K562 (cell line): ENCODE data around the gene ATP8A1. TPM values are rescaled to one million over a fixed set of nuclear protein-coding genes. Genes with fewer than 3 reads are reported as not detected.

Experiments used
- BCOR ChIP-seq: fragments of 450-650 bp; IDR thresholded peaks from 2 replicates; pipeline ENCODE4 v1.6.1; 2016
- E2F5 ChIP-seq: sonication (generic); formaldehyde crosslinking; IDR thresholded peaks from 2 replicates; pipeline ENCODE4 v1.8.0; 2022; ENCODE audit warnings: mild to moderate bottlenecking, missing genetic modification reagents
- EZH2 ChIP-seq: IDR thresholded peaks from 2 replicates; pipeline ENCODE4 v1.6.1; 2012; ENCODE audit warnings: low read depth, mild to moderate bottlenecking, inconsistent platforms, low read length, borderline replicate concordance
- GABPB2 ChIP-seq: fragments of 250-450 bp; sonication (Bioruptor Pico); conservative IDR thresholded peaks from 2 replicates; pipeline ENCODE4 v1.5.1; 2021; ENCODE audit warnings: mild to moderate bottlenecking
- GTF2E2 ChIP-seq: fragments of 200-800 bp; sonication (Bioruptor generic); IDR thresholded peaks from 2 replicates; pipeline ENCODE4 v1.6.1; 2016; ENCODE audit warnings: missing genetic modification characterization, missing compliant biosample characterization
- GTF3C2 ChIP-seq: IDR thresholded peaks from 3 replicates; pipeline ENCODE4 v1.6.1; 2011; ENCODE audit warnings: borderline replicate concordance, mild to moderate bottlenecking, moderate library complexity; ENCODE audit not compliant: insufficient read length; ENCODE audit errors: extremely low read depth
- HDAC8 ChIP-seq: fragments of 450-650 bp; IDR thresholded peaks from 2 replicates; pipeline ENCODE4 v1.6.1; 2016; ENCODE audit warnings: mild to moderate bottlenecking, missing genetic modification characterization, moderate library complexity, missing compliant biosample characterization
- NUFIP1 ChIP-seq: fragments of 450-650 bp; IDR thresholded peaks from 2 replicates; pipeline ENCODE4 v1.6.1; 2018; ENCODE audit not compliant: partially characterized antibody
- POLR2A ChIP-seq: fragments of 450-650 bp; conservative IDR thresholded peaks from 2 replicates; pipeline ENCODE4 v1.6.1; 2016
- PPARD ChIP-seq: fragments of 250-450 bp; sonication (Bioruptor Pico); IDR thresholded peaks from 2 replicates; pipeline ENCODE4 v1.8.0; 2022; ENCODE audit warnings: inconsistent platforms, mild to moderate bottlenecking, moderate library complexity
- PTRF ChIP-seq: fragments of 450-650 bp; IDR thresholded peaks from 2 replicates; pipeline ENCODE4 v1.6.1; 2016; ENCODE audit warnings: mild to moderate bottlenecking, missing genetic modification characterization, missing compliant biosample characterization
- RBM22 ChIP-seq: fragments of 200-400 bp; formaldehyde crosslinking; IDR thresholded peaks from 2 replicates; pipeline ENCODE4 v1.6.1; 2018; ENCODE audit warnings: low read length, low read depth; ENCODE audit not compliant: poor library complexity, severe bottlenecking
- SFPQ ChIP-seq: fragments of 200-400 bp; formaldehyde crosslinking; IDR thresholded peaks from 2 replicates; pipeline ENCODE4 v1.6.1; 2017; ENCODE audit warnings: mild to moderate bottlenecking, low read depth, low read length, moderate library complexity
- SIRT6 ChIP-seq: IDR thresholded peaks from one replicate; pipeline ENCODE4 v1.6.1; 2012; ENCODE audit warnings: low read depth, mild to moderate bottlenecking, control low read depth, inconsistent platforms, low read length, moderate library complexity
- SP1 ChIP-seq: sonication (generic); formaldehyde crosslinking; IDR thresholded peaks from 2 replicates; pipeline ENCODE4 v1.8.1; 2022; ENCODE audit warnings: mild to moderate bottlenecking, missing genetic modification reagents
- THAP7 ChIP-seq: fragments of 250-450 bp; sonication (Bioruptor Pico); IDR thresholded peaks from 2 replicates; pipeline ENCODE4 v1.5.0; 2021
- ZNF740 ChIP-seq, 3 experiments: fragments of 200-800 bp in 1 of 3; sonication (Bioruptor generic) in 1 of 3; sonication (generic) in 1 of 3; formaldehyde crosslinking in 1 of 3; IDR thresholded peaks; 2 replicates each; pipeline versions ENCODE4 v1.6.1 to v1.8.0; 2016 to 2022; ENCODE audit warnings: mild to moderate bottlenecking in 2 of 3, missing compliant biosample characterization in 2 of 3, missing genetic modification characterization in 2 of 3, missing genetic modification reagents in 1 of 3
- ZSCAN29 ChIP-seq: fragments of 450-650 bp; IDR thresholded peaks from 2 replicates; pipeline ENCODE4 v1.6.1; 2017
- polyA plus RNA-seq, 8 experiments: library from polyadenylated mRNA; depleted of rRNA in 4 of 8; stranded (reverse) in 5 of 8; unstranded in 3 of 8; fragments of >200 nt; fragmentation: Nextera tagmentation in 2 of 8; fragmentation: Illumina TruSeq in 1 of 8; extraction: Ambion mirVana in 2 of 8; extraction: Trizol in 1 of 8; gene quantifications; 2 replicates each; pipeline versions ENCODE4 v1.2.1 to v1.2.3, GENCODE V29; 2011 to 2014; ENCODE audit warnings: inconsistent platforms in 1 of 8, missing spikeins in 1 of 8
- total RNA-seq, 7 experiments: library from RNA; depleted of rRNA in 6 of 7; stranded (reverse); fragments of >200 nt in 6 of 7; fragmentation: Illumina TruSeq in 2 of 7; extraction: Trizol in 2 of 7; gene quantifications; 2 replicates each; pipeline versions ENCODE4 v1.2.1 to v1.2.3, GENCODE V29; 2011 to 2021; ENCODE audit warnings: low replicate concordance in 1 of 7

The ATP8A1 gene
- total and polyA plus RNA-seq, 9 of the 15 experiments (the other 6 are each of a cell fraction or from before 2014, with no cell fraction given) = 0.05 to 0.29 (median 0.07) TPM; not detected in 2

DNA sequence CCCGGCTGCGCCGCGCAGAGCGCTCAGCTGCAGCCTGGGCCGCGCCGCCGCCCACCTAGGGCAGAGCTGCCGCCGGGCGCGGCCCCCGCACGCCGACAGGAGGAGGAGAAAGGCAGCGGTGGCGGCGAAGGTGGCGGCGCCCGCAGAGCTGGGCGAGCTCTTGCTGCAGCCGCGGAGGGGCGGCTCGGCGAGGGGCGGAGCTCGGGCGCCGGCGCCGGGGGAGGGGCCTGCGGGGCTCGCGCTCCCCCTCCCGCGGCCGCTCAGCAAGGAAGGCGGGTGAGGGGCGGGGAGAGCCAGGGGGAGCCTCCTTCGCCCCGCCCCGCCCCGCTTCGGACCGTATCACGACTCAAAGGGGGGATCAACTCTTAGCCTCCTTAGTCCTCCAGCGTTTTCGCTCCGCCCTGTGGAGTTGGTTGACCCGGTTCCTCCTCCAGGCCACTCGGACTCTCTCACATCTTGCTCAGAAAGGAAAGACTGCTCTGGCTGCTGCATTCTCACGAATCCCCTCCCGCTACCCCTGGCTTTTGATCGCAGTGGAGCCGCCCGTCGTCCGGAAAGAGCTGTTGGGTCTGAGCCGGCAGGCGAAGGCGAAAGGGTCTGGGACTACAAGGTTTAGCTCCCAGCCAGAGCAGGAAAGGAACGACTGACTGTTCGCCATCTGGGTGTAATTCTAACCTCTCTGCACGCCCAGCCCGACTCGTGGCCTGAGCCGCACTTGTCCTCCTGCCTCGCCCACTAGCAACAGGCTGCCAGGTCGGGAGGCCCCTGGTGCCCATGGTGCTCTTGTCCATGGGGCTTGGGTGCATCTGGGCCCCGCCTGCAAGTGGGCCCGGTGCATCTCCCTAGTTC, at the start of gene ATP8A1 (continued):
- no peak for TF ChIP-seq GTF3C2
- peak; percentile 78 for TF ChIP-seq POLR2A
- TF ChIP-seq RBM22 = no peak
- TF ChIP-seq GABPB2 (CRISPR knock-in tag) = no peak
- peak; percentile 84 for TF ChIP-seq GTF2E2
- no peak for TF ChIP-seq PPARD (CRISPR knock-in tag)
- peak; percentile 90 for TF ChIP-seq NUFIP1
- TF ChIP-seq SIRT6 = no peak
- no peak for TF ChIP-seq SFPQ
- no peak for TF ChIP-seq BCOR
- peak; percentile 55; the same call in 1 of the 2 replicates for TF ChIP-seq SP1 (CRISPR knock-in tag)
- no peak for TF ChIP-seq HDAC8 (tag)
- TF ChIP-seq ZSCAN29 = no peak
- peak; percentile 88 for TF ChIP-seq ZNF740 (CRISPR knock-in tag; IDR thresholded peaks at IDR 0.05)
- TF ChIP-seq ZNF740 (tag; IDR thresholded peaks at IDR 0.05) = peak in 1 of 2 experiments; percentile 82; a peak in 1 of 4 replicates
- TF ChIP-seq THAP7 (CRISPR knock-in tag) = no peak
- TF ChIP-seq EZH2 = no peak
- TF ChIP-seq E2F5 (CRISPR knock-in tag) = no peak
- TF ChIP-seq PTRF = no peak
